HG03558 (cell line): ENCODE data around the gene NFYC.

Source experiments
- ATAC-seq: cut with Tn5 transposase; IDR thresholded peaks from one replicate; pipeline ENCODE4 v1.9.1; 2021; ENCODE audit warnings: moderate number of reproducible peaks; ENCODE audit not compliant: unreplicated experiment; ENCODE audit errors: extremely low read depth

NFYC gene

DNA sequence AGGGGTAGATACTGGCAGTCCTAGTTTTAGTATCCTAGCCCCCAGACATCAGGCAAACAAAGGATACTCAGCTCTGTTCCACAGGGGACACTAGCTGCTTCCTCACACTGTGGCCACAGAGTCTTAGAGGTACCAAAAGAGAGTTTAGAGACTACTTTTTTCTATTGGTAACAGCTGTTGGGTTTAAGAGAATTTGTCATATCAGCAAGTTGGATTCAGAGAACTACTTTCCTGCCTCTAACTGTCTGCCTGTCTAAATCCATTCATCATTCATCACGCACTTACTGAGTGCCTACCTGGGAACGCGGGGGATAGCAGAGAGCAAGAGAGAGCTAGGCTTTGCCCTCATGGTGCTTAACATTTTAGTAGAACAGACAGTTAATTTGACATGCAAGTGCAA is 65.0 kb downstream of the NFYC start:
- ATAC-seq = no peak

DNA sequence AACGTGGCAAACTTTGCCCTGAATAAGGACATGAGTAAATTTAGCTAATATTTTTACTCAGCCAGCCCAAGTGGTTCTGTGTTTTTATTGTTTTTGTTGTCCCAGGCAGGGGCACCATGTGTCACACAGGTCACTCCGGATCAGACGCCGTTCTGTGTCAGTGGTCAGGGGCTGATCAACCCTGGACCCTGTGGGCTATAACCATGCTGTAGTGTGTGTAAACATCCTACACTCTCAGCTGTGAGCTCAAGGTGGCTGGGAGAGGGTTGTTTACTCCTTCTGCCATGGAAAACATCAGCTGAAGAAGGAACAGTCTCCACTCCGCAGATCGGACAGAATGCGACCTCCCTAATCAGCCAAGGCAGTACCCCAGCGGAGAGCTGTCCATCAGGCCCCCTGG is 65.6 kb downstream of the NFYC start:
- ATAC-seq = no peak

DNA sequence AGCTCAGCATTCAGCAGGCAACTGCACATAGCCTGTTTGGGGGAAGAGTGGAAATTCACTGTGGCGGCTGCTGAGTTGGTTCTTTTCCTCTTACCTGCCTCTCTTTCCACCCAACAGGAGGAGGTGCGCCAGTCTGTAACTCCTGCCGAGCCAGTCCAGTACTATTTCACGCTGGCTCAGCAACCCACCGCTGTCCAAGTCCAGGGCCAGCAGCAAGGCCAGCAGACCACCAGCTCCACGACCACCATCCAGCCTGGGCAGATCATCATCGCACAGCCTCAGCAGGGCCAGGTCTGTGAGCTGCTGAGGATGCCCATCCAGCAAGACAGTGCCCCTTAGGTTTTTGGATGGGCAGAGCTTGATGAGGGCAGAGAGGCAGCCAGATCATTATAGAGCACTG is 66.5 kb downstream of the NFYC start:
- ATAC-seq = no peak

DNA sequence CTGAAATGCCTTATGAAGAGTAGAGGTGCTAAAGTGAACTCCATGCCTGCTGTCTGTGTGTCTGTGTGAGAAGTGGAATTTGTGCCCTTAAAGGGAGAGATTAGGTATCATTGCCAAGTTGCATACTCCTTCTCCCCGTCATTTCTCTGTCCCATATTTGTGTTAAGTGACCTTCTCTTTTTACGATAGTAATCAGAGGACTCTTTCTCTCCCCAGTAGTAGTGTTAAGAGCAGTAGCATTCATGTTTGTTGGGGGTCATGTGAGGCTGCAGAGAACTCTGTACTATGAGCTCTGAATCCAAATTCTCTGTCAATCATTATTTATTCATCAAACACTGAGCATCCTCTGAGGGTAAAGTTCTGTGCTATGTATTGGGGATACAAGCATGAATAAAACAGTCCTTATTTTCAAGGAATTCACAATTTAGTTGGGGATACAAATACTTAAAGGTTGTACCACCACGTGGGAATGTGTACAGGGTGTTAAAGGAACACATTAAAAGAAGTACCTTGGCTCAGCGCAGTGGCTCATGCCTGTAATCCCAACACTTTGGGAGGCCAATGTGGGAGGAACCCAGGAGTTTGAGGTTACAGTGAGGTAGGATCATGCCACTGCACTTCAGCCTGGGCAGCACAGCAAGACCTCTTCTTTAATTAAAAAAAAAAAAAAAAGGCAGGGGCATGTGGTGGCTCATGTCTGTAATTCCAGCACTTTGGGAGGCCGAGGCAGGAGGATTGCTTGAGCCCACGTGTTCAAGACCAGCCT is 67.3 kb downstream of the NFYC start:
- ATAC-seq = no peak

DNA sequence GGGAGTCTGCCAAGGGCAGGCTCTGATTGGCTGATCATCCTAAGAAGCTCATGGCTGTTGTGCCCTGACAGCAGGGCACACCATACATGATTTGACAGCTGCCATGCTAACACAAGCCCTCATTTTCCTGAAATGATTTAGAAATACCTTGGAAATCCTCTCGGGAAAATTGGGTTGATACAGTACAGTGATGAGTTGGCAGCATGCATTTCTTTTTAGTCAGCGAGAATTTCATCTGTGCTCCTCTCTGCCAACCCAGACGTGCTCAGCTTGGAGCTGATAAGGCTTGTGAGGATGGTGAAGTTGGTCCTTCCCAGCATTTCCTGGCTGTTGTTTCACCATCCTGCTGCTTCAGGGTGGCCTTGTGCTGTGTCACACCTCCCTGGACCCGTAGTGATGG is 69.5 kb downstream of the NFYC start:
- ATAC-seq = no peak

DNA sequence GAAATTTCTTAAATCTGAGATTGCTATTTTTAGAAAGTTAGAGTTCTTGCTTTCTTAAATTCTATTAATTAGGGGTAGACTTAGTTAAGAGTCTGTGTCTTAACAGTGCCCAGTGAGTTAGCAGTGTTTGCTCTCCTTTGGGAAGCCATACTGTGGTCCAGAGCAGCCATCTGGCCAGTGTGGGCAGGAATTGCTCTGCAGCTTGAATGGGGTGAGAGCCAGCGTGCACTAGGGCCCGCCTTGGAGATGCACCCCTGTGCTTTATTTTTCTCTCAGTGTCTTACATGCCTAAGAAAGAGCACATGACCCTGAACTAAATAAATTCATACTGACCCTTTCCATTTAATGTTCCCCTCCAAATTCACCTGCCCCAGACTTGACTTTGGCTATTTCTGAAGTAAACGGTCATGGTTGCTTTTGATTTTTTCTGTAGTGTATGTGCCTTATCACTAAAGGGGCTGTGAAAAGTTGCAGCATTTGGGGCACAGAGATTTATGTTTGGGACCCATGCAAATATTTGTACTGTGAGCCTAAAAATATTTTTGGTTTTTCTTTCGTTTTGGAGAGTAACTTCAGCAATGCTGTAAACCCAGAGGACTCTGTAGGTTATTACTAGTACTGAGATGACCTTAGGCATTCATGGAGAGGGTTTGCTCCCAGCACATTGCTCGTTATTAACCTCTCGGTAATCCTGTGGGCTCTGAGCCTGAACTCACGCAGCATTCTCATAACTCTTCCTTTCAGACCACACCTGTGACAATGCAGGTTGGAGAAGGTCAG is 70.8 kb downstream of the NFYC start:
- ATAC-seq = no peak

DNA sequence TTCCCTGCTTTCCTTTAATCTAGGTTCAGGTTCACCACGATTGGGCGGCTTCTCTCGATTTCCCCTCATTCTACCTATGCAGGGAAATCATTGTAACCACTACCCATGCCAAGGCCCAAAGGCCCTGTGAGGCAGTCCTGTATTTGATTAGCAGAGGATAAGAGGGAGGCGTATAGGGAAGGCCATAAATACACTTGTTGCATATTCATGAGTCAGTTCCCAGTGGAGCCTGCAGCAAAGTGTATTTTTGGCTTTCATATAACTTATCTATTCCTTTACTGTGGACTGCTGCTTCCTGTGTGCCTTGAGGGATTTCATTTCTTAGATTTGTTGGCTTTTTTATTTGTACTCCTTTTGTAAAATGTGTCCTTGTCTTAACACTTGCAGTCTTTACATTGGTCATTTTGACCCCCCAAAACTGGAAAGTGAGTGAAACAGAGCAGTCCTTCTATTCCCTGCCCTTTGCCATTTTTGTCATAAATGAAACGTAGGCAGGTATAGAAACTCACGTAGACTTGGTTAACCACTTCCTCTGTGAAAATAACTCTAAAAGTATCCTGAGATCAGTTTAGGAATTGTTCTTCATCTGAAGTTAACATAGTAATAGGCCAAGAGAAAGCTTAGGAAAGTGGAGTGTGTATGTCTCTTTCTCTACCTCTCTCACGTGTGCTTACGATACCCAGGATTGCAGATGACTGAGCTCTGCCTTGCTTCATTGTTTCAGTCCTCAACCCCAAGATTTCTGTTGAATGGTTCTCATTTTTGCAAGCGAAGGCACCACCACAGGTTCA is 72.4 kb downstream of the NFYC start:
- ATAC-seq = no peak

DNA sequence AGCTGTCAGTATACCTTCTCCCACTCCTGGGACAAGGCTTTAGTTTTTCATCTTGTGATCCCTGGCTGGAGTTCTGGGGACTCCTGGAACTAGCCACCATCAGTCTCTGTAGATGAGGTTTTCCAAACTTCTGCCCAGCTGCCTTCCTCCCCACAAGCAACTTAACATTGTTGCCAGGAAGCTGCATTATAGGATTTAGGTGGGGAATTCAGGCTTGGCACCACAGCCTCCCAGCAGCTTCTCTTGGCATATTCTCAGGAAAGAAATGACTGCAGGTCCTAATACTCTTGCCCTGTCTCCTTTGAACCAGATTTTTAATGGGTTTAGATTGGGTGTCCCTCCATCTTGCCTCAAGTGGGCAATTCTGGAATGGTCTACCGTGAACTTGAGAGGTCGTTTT is 73.5 kb downstream of the NFYC start:
- ATAC-seq = no peak

DNA sequence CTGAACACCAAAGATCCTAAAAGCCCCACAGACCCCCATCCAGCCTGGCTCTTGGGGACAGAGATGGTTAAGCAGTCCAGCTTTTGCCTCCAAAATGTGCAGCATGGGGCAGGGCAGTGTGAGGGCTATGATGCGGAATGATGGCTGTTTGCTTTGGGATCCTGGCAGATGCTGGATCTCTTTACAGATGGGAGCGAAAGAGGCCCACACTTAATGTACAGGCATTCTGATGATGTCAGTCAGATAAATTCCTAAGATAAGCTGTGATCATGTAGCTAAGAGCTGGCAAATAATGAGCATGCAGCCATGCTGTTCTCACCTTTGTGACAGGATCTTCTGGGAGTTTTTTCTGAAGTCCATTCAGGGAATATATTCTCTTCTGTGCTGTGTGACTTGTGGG is 74.5 kb downstream of the NFYC start:
- ATAC-seq = no peak

DNA sequence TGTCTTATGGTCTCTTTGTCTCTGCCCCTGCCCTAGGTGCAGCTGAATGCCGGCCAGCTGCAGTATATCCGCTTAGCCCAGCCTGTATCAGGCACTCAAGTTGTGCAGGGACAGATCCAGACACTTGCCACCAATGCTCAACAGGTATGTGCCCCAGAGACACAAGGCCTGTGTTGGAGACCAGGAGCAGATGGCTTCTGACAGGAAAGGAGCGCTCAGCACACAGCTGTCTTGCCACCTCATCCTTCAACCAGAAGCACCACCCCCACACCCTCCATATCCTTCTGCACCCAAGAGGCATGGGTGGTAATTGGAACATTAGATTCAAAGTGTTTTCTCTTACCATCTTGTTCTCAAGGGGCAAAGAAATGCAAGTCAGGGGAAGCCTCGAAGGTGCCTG is 75.1 kb downstream of the NFYC start:
- ATAC-seq = no peak

DNA sequence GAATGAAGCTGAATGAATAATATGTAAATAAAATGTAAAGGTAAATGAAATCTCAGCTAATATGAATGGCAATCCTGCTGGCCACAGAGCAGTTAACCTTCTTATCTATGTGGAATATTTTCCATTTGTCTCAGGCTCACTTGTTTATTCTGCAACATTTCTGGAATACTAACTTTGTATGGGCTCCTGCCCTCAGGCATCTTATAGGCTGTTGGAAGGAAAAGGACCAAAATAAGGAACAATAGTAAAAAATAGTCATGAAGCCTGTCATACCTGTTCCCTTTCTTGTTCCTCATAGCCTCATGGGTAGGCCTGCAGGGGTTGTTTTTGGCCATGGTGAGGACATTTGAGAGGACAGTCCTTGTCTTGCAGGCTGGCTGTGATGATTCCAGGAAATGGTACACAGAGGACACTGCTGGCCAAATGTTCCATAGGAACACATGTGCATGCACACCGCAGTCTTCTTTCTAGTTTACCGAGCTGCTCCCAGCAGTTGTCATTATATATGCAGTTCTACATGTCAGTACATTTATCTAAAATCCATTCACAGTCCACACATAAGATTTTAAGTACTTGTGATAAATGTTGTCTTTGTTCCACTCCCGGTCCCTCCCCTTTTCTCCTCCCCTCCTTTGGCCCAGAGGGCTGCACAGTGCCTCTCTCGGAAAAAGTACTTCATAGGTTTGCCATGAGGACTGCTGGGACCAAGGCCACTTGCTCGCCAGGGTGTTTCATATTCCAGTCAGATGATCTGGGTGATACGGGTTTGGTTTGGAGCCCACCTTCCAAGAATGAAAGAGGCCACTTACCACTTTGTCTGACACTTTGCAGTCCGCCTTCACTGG is 76.9 kb downstream of the NFYC start:
- ATAC-seq = no peak

DNA sequence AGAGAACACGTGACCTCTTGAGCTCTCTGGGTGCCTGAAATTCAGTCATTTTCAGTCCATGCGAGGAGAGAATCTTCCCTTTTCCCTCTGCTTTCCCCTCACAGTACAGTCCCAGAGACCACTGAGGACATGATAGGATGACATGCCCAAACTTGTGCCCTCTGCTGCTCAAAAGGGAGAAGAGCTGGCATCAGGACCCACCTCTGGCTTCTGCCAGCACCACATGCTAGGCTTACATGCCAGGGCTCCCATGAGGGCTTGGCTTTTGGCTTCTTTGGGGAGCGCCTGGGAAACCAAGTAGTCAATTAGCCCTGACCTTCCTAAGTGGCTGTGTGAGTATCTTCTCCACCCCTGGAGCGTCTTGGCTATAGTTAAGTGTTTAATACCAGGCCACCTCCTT is 78.3 kb downstream of the NFYC start:
- ATAC-seq = no peak

DNA sequence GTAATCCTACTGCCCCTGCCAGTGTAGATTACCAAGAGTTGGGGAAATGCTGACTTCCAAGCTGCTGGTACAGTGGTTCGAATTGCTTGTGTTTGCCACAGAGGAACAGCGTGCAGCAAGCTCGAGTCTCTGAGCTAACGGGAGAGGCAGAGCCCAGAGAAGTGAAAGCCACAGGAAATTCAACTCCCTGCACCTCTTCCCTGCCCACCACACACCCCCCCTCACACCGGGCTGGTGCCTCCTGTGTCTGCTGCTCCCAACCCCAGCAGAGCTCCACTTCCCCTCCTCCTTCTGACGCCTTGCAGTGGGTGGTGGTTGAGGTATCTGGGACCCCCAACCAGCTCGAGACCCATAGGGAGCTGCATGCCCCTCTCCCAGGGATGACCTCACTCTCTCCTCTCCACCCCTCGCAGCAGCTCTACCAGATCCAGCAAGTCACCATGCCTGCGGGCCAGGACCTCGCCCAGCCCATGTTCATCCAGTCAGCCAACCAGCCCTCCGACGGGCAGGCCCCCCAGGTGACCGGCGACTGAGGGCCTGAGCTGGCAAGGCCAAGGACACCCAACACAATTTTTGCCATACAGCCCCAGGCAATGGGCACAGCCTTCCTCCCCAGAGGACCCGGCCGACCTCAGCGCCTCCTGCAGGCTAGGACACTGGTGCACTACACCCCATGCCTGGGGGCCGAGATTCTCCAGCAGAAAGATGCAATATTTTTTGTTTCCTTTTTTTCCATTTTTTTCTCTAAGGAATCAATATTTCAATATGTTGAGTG is 79.0 kb downstream of the NFYC start:
- ATAC-seq = no peak

DNA sequence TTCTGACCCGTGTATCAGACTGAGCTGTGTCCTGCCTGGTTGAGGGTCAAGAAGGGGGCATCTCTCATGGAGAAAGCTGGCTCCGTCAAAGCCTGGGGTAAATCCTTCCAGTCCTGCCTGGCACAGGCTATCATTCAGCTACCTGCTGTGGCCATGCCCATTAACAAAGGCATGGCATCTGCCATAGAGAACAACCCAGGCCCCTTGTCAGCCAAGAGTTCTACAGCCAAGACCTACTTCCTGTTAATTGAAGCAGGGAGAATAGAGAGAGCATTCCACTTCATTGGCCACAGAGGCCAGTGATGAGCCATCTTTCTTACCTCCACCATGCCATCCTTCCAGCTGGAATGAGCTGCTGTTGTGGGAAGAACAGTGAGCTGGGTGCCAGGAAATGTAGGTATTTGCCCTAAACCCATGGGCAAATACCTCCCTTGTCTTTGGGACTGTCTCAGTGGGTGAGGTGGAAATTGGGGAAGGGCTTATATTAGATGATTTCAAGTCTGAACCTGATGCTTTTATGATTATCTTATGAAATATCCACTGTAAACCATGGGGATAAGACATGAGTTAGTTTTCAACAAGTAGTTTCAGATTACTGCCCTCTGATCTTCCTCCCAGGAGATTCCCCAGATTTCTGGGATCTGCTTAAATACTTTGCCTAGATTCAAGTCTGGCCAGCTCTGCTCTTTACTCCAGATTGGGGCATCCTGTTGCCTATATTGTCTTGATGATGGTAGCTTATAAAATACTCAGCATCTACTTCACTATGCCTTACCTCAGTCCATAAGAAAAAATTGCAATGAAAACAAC is 80.8 kb downstream of the NFYC start:
- ATAC-seq = no peak

DNA sequence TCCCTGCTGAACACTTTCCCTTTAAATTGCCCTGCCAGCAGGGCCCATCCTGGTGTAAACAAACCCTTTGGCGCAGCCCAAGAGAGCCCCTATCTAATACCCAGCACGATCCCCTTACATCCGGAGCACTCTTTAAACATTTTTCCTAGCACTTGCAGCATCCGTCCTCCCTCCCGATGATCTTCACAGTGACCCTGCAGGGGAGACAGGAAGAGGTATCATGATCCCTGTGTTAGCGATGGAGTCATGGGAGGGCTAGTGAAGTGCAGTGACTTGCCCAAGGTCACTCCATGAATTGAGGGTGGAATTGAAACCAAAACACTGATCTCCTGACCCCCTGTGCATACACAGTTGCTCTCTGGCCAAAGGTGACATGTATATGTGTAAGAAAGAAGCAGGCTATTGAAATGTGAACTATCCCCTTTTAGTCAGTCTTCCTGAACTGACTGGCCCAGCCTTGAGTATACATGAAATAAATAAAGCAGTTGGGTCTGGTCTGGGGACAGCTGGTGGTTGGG is 82.3 kb downstream of the NFYC start:
- no peak for ATAC-seq

DNA sequence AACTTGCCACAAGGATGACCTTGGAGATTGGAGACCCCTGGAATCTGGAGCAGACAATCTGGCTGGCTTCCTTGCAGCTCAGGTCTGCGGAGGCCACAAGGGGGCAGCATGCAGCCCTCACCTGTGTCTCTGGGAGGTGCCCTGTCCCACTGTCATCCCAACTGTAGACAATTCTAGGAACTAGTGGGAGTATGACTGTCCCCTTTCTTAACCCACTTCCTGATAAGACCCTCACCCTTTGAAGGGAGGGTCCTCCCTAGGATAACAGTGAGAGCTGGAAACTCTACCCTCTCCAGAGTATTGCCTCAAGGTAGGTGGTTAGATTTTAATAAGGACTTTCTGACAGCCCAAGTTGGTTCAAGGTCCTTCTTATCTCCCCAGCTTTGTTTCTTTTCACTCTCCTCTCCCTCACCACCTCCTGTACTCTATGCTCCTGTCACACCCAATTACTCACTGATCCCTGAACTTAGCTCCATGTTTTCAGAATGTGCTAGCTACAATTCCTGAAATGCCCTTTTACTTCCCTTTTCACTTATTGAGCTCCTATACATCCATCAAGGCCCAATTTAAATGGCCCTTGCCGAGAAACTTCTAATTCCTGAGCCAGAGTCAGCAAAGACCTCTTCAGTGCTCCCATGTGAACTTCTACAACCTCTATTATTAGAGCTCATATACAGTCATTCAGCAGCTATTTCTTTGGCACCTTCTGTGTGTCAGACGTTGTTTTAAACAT is 82.9 kb downstream of the NFYC start:
- no peak for ATAC-seq

DNA sequence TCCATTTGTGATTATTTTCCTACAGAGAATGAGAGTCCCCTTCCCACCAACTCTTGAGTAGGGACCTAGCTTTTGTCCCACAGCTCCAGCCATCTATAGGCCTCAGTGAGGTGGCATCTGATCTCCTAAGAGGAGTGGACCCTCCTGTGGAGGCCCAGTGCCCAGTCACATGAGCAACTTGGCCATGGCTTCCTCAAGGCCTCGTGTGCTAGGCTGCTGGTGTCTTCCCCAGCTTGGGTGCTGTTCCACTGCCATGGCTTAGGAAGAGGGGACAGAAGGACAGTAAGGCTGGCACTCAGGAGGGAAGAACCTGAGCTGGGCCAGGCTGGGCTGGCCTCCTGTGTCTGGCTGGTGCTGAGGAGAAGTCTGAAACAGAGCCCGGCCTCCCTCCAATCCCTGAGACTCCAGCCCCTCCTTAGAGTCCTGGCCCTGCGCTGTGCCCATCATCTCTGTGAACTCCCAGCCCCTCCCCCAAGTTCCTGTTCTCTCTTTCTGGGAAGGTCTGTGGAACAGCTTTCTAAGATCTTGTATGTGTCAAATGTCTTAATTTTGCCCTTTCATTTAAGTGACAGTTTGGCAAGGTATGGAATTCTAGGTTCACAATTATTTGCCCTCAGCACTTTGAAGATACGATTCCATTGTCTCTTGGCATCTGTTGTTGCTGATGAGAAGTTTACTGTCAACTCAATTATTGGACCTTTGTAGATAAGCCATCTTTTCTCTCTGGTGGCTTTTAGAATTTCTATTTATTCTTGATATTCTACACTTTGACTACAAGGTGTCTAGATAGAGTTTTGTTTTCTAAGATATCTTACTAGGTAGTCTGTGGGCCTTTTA is 85.0 kb downstream of the NFYC start:
- no peak for ATAC-seq
